ENCODE data around the gene DSE.
A peak's percentile ranks its signal among the peaks of the same experiment; 100 is the strongest.

DSE gene

DNA sequence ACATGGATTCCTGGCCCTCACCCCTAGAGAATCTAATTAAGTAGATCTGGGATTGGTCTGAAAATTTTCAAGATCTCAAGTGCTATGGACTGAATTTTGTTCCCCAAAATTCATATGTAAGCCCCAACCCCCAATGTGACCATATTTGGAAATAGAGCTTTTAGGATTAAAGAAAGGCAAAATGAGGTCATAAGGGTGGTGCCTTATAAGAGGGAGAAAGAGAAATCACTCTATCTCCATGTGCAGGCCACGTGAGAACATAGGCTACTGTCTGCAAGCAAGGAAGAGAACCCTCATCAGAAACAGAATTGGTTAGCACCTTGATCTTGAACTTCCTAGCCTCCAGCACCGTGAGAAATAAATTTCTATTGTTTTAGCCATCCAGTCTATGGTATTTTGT lies 8.5 kb upstream of the DSE start:
- H3K4me3 ChIP-seq (ENCODE audit: low read depth, low read length): no peak overlapping the region
- TF ChIP-seq, protein P1, sequence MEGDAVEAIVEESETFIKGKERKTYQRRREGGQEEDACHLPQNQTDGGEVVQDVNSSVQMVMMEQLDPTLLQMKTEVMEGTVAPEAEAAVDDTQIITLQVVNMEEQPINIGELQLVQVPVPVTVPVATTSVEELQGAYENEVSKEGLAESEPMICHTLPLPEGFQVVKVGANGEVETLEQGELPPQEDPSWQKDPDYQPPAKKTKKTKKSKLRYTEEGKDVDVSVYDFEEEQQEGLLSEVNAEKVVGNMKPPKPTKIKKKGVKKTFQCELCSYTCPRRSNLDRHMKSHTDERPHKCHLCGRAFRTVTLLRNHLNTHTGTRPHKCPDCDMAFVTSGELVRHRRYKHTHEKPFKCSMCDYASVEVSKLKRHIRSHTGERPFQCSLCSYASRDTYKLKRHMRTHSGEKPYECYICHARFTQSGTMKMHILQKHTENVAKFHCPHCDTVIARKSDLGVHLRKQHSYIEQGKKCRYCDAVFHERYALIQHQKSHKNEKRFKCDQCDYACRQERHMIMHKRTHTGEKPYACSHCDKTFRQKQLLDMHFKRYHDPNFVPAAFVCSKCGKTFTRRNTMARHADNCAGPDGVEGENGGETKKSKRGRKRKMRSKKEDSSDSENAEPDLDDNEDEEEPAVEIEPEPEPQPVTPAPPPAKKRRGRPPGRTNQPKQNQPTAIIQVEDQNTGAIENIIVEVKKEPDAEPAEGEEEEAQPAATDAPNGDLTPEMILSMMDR (IDR thresholded peaks at IDR 0.05; ENCODE audit: low read depth, low read length, missing control alignments): no peak
- DNase-seq (ENCODE audit: low read depth): no peak

DNA sequence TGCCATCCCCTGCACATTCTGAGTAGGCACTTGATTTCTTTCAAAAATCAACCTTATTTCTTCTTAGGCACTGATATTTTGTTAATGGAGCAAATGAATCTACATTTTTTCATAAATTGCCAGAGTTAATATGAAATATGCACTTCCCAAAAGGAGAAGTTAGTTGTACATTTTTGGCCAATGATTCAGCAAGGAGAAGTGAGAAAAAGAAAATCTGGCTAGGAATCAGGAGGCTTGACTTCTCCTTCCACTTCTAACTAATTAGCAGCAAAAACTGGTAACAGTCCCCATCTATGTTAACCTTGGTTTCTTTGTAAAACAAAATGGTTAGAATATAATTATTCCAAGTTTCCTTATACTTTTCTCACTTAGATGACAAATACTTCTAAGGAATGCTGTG lies 7.0 kb upstream of the DSE start:
- DNase-seq (ENCODE audit: low read depth): no peak
- no peak overlapping the region for H3K4me3 ChIP-seq (ENCODE audit: low read depth, low read length)
- TF ChIP-seq, protein P1 (IDR thresholded peaks at IDR 0.05; ENCODE audit: low read depth, low read length, missing control alignments): no peak

DNA sequence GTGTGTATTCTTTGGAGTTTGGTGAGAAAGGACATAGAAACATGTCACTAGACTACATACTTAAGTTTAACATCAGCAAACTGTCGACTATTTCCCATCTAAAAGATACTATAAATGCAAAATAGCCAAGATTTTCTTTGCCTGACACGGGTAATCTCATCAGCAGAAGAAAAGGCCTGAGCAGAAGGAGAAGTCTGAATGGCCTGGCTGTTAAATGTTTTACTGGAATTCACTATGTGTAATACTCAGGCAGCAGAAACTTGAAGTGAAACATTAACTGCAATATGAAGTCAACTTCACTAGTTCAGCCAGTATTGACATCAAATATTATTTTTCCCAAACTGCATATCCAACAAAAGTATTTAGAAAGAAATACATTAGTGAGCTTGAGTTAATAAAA lies 6.4 kb upstream of the DSE start:
- no peak overlapping the region for H3K4me3 ChIP-seq (ENCODE audit: low read depth, low read length)
- TF ChIP-seq, protein P1 (IDR thresholded peaks at IDR 0.05; ENCODE audit: low read depth, low read length, missing control alignments): no peak
- no peak for DNase-seq (ENCODE audit: low read depth)

DNA sequence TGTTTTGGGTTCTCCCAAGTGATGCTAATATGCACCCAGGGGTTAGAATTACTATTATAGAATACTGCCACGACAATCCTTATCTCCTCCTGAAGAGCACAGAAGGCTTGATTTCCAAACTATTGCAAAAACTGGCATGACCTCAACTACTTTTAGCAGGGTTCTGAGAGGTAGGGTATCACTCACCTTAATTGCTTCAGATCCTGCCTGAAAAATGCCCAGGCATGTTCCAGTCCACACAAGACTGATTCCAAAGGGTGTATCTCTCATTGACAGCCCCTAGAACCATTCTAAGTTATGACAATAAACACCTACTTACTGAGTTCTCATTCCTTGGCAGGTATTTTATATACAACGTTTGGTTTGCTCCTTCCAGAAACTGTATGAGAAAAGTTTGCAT lies 5.0 kb upstream of the DSE start:
- no peak for DNase-seq (ENCODE audit: low read depth)
- H3K4me3 ChIP-seq (ENCODE audit: low read depth, low read length): no peak overlapping the region
- TF ChIP-seq, protein P1 (IDR thresholded peaks at IDR 0.05; ENCODE audit: low read depth, low read length, missing control alignments): no peak

DNA sequence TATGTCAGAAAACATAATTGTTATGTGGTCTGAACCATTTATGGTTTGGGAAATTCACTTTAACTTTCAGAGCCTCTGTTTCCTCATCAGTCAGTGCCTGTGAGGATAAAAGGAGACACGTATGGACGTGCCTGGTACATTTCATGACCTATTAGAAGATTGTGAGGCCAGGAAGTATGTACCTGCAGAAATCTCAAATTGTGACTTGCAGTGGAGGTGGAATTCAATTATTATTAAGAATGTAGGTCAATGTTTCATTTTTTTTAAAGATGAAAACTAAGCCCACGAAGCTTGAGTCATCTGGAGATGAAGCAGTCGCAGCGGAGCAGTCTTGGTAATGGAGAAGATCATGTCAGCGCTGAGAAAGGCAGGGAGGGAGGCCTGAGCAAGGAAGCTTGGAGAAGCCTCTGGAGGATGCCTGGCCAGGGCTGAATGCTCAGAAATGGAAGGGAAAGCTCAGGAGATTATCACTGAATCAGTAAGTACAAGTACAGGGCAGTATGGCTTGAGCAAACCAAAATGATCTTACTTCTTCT lies 3.9 kb upstream of the DSE start:
- TF ChIP-seq, protein P1 (IDR thresholded peaks at IDR 0.05; ENCODE audit: low read depth, low read length, missing control alignments): no peak
- no peak for DNase-seq (ENCODE audit: low read depth)

DNA sequence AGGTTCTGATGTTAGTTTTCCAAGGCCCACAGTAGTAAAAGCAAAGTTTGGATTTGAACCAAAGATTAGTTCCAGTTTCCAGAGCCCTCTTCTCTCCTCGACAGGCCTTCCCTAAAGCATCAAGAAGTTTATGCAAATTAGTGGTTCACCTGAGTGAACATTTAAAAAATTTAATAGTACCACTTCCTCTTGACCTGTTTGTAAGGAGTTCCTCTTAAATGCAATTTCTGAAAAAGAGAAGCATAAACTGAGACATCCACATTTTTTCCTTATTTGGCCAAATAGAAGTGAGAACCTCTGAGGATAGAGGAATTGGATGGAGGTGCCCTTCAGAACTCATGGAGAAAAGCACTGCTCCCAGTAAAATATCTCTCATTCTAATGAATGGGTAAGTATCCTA lies 1.2 kb upstream of the DSE start:
- no peak for DNase-seq (ENCODE audit: low read depth)
- H3K4me3 ChIP-seq (ENCODE audit: low read depth, low read length): peak overlapping the region; percentile 86
- TF ChIP-seq, protein P1 (IDR thresholded peaks at IDR 0.05; ENCODE audit: low read depth, low read length, missing control alignments): no peak

More for the DNA sequence above, 3.9 kb upstream of the DSE start:
- H3K4me3 ChIP-seq (ENCODE audit: low read depth, low read length): no peak overlapping the region

DNA sequence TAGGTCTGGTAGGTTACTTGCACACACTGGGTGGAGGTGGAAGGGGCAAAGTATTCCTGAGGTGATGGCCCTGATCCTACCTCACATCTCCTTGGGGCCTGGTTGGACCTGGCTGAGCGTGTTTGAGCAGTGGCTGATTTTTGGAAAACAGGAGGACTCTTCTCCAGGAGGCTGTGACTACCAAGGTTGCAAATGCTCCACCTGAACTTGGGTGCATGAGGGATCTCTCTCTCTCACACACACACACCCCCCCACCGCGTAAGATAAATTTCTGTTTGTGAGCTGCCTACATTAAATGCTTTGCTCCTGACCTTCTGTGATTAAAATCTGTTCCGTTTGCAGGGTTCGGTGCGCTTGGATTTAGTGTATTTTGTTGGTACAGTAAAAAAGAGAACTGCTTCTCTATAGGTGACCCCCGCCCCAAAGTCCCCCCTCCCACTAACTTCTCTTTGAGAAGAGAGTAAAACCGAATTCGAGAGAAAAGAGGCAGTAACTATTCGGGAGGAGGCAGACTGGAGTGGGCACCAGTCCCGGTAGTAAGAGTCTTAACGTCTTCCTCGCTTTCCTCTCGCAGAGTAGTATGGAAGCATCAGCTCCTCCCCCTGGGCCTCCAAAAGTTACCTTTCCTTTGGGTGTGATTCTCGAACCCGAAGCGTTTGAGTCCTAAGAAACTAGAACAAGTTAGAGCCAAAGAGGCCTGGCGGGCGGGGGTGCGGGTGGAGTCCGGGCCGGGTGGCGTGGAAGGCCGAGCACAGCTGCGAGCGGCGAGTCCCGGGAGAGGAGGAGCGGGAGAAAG lies 585 bp upstream of the DSE start:
- TF ChIP-seq, protein P1 (IDR thresholded peaks at IDR 0.05; ENCODE audit: low read depth, low read length, missing control alignments): no peak
- DNase-seq (ENCODE audit: low read depth): no peak
- peak overlapping the region; percentile 86 for H3K4me3 ChIP-seq (ENCODE audit: low read depth, low read length)
